ENCODE data around the gene JKAMP.

JKAMP gene

DNA sequence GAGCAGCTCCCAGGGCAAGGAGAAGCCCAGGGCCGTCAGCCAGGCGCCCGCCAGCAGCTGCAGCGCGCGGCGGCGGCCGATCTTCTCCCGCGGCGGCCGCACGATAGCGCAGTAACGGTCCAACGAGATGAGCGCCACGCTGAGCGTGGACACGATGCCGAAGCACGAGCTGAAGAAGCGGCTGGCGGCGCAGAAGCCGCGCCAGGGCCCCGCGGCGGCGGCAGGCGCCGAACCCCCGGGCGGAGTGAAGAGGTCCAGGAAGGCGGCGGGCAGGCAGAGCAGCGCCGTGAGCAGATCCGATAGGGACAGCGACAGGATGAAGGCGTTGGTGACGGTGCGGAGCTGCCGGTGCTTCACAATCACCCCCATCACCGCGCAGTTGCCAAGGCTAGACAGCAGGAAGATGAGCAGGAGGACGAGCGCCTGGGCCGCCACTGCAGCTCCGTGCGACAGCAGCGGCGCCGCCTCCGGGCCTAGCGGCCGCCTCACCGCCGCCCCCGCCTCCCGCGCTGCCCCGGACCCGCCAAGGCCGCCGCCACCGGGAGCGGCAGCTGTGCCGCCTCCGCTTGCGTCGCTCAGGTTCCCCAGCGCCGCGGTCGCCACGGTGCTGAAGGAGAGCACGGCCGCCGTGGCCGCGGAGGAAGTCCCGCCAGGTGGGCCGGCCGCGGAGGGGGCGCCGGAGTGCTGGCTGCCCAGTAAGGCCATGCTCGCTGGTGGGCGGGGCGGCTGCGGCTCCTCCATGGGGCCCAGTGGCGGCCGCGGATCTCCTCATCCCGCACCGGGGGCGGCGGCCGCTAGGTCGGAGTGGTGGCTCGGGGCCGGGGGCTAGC is 19.6 kb upstream of the JKAMP start:
- peak overlapping the region; percentile 43 to 52 for H3K4me3 ChIP-seq (replicated peaks in 1 of 2; ENCODE audit: low read depth in 2 of 2, low read length in 2 of 2)
- TF ChIP-seq, protein P1, sequence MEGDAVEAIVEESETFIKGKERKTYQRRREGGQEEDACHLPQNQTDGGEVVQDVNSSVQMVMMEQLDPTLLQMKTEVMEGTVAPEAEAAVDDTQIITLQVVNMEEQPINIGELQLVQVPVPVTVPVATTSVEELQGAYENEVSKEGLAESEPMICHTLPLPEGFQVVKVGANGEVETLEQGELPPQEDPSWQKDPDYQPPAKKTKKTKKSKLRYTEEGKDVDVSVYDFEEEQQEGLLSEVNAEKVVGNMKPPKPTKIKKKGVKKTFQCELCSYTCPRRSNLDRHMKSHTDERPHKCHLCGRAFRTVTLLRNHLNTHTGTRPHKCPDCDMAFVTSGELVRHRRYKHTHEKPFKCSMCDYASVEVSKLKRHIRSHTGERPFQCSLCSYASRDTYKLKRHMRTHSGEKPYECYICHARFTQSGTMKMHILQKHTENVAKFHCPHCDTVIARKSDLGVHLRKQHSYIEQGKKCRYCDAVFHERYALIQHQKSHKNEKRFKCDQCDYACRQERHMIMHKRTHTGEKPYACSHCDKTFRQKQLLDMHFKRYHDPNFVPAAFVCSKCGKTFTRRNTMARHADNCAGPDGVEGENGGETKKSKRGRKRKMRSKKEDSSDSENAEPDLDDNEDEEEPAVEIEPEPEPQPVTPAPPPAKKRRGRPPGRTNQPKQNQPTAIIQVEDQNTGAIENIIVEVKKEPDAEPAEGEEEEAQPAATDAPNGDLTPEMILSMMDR (IDR thresholded peaks at IDR 0.05; ENCODE audit: low read depth, low read length): no peak
- peak; percentile 45 to 56 for DNase-seq (ENCODE audit: low read depth in 2 of 2)

DNA sequence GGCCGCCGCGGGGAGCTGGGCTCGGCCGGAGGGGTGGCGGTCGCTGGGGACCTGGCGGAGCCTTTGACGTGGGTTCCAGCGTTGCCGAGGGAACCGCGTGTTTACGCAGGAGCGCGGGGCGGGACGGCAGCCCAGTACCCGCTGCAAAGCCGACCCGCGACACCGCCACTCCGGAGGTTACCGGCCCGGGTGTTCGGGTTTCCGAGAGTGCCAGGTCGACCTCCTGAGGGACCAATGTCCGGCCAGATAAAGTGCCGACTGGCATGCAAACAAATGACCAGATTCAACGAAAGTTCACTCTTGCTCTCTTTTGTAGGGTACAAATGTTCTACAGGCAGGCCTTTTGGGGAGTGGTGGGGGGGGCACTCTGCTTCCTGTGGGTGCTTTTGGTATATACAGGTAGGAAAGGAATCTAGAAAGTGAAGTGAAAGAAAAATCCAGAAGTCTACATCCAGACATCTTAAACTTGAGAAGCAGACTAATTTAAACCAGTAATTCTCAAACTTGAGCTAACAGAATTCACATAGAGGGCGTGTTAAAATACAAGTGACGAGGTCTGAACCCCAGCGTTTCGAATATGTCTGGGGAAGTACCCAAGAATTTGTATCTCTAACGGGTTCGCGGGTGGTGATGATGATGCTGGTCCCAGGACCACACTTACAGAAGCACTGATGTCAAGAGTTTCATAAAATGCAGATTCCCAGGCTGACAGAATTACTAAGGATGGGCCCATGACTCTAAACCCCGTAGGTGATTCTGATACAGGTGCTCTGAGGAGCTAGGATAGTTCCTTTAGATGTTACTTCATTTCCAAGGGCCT is 18.8 kb upstream of the JKAMP start, which contains the start of gene GPR135:
Gene GPR135 (minus strand): TSS at position 65 of the 820 bp plus-strand sequence. CDS start 154 bp downstream, outside the sequence.
- TF ChIP-seq, protein P1 (IDR thresholded peaks at IDR 0.05; ENCODE audit: low read depth, low read length): no peak
- H3K4me3 ChIP-seq (replicated peaks in 1 of 2; ENCODE audit: low read depth in 2 of 2, low read length in 2 of 2): peak within 1 kb of the TSS; percentile 43 to 52
- peak; percentile 19 to 53 for DNase-seq (ENCODE audit: low read depth in 2 of 2)

DNA sequence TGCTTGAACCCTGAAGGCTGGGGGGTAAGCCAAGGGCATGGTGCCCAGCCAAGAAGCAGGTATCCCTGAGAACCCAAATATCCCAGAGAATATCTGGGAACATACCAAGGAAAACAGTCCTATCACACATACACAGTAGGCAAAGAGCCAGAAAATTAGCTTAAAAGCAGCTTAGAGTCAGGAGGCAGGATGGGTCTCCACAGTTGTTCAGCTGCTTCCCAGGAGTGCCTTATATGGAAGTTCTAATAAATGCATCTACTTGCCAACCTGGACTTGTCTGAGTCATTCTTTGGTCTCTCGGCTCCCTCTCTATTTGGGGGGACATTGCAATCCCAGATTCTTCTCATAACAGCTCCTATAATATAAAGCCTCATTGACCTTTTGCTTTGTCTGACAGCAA is 10.1 kb upstream of the JKAMP start:
- TF ChIP-seq, protein P1 (IDR thresholded peaks at IDR 0.05; ENCODE audit: low read depth, low read length): no peak
- DNase-seq (ENCODE audit: low read depth in 2 of 2): peak; percentile 65 to 71
- no peak overlapping the region for H3K4me3 ChIP-seq (replicated peaks in 1 of 2; ENCODE audit: low read depth in 2 of 2, low read length in 2 of 2)

GRCh38 chr14:59475709-59476108 is 8.6 kb upstream of the JKAMP start:
- H3K4me3 ChIP-seq (replicated peaks in 1 of 2; ENCODE audit: low read depth in 2 of 2, low read length in 2 of 2): no peak overlapping the region
- no peak for DNase-seq (ENCODE audit: low read depth in 2 of 2)
- TF ChIP-seq, protein P1 (IDR thresholded peaks at IDR 0.05; ENCODE audit: low read depth, low read length): no peak

DNA sequence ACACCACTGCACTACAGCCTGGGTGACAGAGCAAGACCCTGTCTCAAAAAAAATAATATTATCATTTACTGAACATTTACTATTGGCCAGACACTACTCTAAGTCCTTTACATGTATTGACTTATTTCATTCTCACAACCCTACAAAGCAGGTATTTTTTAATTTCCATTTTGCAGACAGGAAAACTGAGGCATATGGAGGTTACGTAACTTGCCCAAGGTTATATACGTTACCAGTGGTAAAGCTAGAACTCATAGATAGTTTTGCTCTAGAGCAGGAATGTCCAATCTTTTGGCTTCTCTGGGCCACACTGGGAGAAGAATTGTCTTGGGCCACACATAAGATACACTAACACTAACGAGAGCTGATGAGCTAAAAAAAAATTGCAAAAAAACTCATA is 5.8 kb upstream of the JKAMP start:
- no peak overlapping the region for H3K4me3 ChIP-seq (replicated peaks in 1 of 2; ENCODE audit: low read depth in 2 of 2, low read length in 2 of 2)
- TF ChIP-seq, protein P1 (IDR thresholded peaks at IDR 0.05; ENCODE audit: low read depth, low read length): no peak
- DNase-seq (ENCODE audit: low read depth in 2 of 2): no peak

DNA sequence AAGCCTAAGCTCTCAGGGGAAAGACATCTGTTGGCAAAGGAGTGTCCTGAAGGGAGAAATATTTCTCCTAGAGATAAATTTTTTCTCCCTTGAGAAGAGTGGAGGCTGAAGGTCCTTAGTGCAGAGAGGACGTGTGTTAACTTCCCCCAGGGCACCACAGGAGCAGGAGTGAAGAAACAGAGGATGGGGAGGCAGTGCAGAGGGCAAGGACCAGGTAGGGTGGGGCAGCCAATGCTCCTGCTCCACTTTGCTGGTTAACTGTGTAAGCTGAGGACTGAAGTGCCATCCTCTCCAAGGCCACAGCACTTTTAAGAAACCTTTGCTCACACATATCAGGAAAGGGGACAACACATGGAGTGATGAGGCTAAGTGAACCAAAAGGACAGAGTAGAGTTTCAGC is 4.2 kb upstream of the JKAMP start:
- no peak for DNase-seq (ENCODE audit: low read depth in 2 of 2)
- no peak overlapping the region for H3K4me3 ChIP-seq (replicated peaks in 1 of 2; ENCODE audit: low read depth in 2 of 2, low read length in 2 of 2)
- TF ChIP-seq, protein P1 (IDR thresholded peaks at IDR 0.05; ENCODE audit: low read depth, low read length): no peak
